DOHH2 (cell line): ENCODE measurements around the gene VPS35.

Experiments used
- CTCF ChIP-seq: fragments of 200-600 bp; sonication (generic); IDR thresholded peaks from one replicate; pipeline ENCODE4 v1.5.1; 2014; ENCODE audit warnings: antibody characterized with exemption, mild to moderate bottlenecking, low read depth, low read length; ENCODE audit not compliant: poor library complexity, severe bottlenecking
- EZH2phosphoT487 ChIP-seq: fragments of 200-600 bp; sonication (generic); IDR thresholded peaks from 2 replicates; pipeline ENCODE4 v1.6.1; 2017; ENCODE audit warnings: borderline replicate concordance, mild to moderate bottlenecking, antibody characterized with exemption, low read length, moderate library complexity, mixed read lengths

DNA sequence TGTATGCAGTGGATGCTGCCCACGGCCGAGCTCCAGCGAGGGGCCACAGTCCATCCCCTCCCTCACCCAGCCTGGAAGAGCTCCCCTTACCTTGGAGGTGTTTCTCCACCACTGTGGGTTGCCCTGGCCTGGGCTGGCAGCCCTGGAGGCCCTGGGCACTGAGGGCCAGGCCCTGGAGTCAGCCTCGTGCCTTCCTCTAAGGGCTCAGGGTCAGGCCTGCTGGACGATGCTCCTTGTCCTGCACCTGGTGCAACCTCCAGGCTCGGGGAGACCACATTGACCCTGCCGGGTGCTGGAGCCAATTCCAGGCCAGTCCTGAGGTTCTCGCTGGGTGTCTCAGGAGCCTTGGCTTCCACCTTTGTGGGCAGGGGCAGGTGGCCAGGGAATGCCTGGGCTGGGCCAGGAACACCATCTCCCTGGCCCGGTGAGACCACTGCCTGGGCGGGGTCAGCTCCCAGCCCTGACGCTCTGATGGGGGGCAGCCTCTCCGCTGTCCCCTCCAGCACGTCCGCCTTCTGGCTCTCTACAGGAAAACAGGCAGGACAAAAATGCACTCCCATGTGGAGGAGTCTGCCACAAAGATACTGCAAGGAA lies 48.7 kb upstream of the VPS35 start:
- TF ChIP-seq CTCF (no peak), EZH2phosphoT487 (no peak)
